ENCODE data around the gene DACH1. TPM values are rescaled to one million over a fixed set of nuclear protein-coding genes. Genes with fewer than 3 reads are reported as not detected.

DACH1 gene
- total RNA-seq, 4 donors from 2014 or later = 2.2 to 5.9 (median 2.8) TPM

GRCh38 chr13:71754407-71754974, 112.5 kb downstream of the DACH1 start:
- no peak overlapping the region for H3K27ac ChIP-seq
- H3K4me1 ChIP-seq = peaks cover 0 to 25% (median 2%) of the 10 kb centered on the region in 4 donors
- H3K36me3 ChIP-seq = no peaks in the 10 kb centered on the region
- H3K4me3 ChIP-seq = no peak overlapping the region
- H3K9me3 ChIP-seq = no peaks in the 10 kb centered on the region
- TF ChIP-seq POLR2A (IDR thresholded peaks at IDR 0.05) (no peak), EP300 (IDR thresholded peaks at IDR 0.05) (peak in 1 of 2 donors; percentile 53), CTCF (IDR thresholded peaks at IDR 0.05) (peak in 1 of 5 experiments; percentile 6)
- WGBS, 2 donors = 71 to 73% methylated on average over 7 of the region's 7 CpGs
- no peaks in the 10 kb centered on the region for H3K27me3 ChIP-seq
- DNase-seq (ENCODE audit: low spot score in 2 of 2) = peak in 1 of 2 donors; percentile 38

- H3K36me3 ChIP-seq = no peaks in the 10 kb centered on the region
- H3K4me3 ChIP-seq = no peak overlapping the region
- H3K9me3 ChIP-seq = no peaks in the 10 kb centered on the region
- H3K27me3 ChIP-seq = no peaks in the 10 kb centered on the region
- TF ChIP-seq EP300 (IDR thresholded peaks at IDR 0.05) = no peak
- no peak for TF ChIP-seq POLR2A (IDR thresholded peaks at IDR 0.05)
- no peak for TF ChIP-seq CTCF (IDR thresholded peaks at IDR 0.05)
- peaks cover 0 to 15% (median 0%) of the 10 kb centered on the region in 4 donors for H3K4me1 ChIP-seq
- 86 to 91% methylated on average over 4 of the region's 4 CpGs for WGBS, 2 donors
- DNase-seq (ENCODE audit: low spot score in 2 of 2) = no peak
- H3K27ac ChIP-seq = no peak overlapping the region
Measured at GRCh38 chr13:71752775-71753513, 114.1 kb downstream of the DACH1 start.

- Histone ChIP-seq H3K36me3 (no peaks in the 10 kb centered on the region), H3K27ac (no peak overlapping the region)
- 45 to 65% methylated on average over 1 of the region's 1 CpG for WGBS, 2 donors
Measured at GRCh38 chr13:71751073-71751472, 115.9 kb downstream of the DACH1 start.

GRCh38 chr13:71730267-71730666, 136.7 kb downstream of the DACH1 start:
- Histone ChIP-seq H3K36me3 (no peaks in the 10 kb centered on the region), H3K27ac (no peak overlapping the region), H3K4me1 (no peaks in the 10 kb centered on the region), H3K4me3 (no peak overlapping the region), H3K9me3 (no peaks in the 10 kb centered on the region), H3K27me3 (no peaks in the 10 kb centered on the region)
- TF ChIP-seq POLR2A (IDR thresholded peaks at IDR 0.05) (no peak), CTCF (IDR thresholded peaks at IDR 0.05) (no peak), EP300 (IDR thresholded peaks at IDR 0.05) (no peak)
- DNase-seq (ENCODE audit: low spot score in 2 of 2) = no peak
- WGBS, 2 donors = 94 to 100% methylated on average over 1 of the region's 1 CpG

More at GRCh38 chr13:71751073-71751472, 115.9 kb downstream of the DACH1 start:
- Histone ChIP-seq H3K4me3 (no peak overlapping the region), H3K27me3 (no peaks in the 10 kb centered on the region), H3K4me1 (peaks cover 0 to 15% (median 0%) of the 10 kb centered on the region in 4 donors), H3K9me3 (no peaks in the 10 kb centered on the region)
- no peak for DNase-seq (ENCODE audit: low spot score in 2 of 2)
- no peak for TF ChIP-seq CTCF (IDR thresholded peaks at IDR 0.05)
- no peak for TF ChIP-seq EP300 (IDR thresholded peaks at IDR 0.05)
- TF ChIP-seq POLR2A (IDR thresholded peaks at IDR 0.05) = no peak

GRCh38 chr13:71729441-71729840, 137.6 kb downstream of the DACH1 start:
- DNase-seq (ENCODE audit: low spot score in 2 of 2) = no peak

More at GRCh38 chr13:71729441-71729840, 137.6 kb downstream of the DACH1 start:
- Histone ChIP-seq H3K27me3 (no peaks in the 10 kb centered on the region), H3K9me3 (no peaks in the 10 kb centered on the region), H3K4me3 (no peak overlapping the region), H3K27ac (no peak overlapping the region), H3K4me1 (no peaks in the 10 kb centered on the region), H3K36me3 (no peaks in the 10 kb centered on the region)
- 83 to 84% methylated on average over 2 of the region's 2 CpGs for WGBS, 2 donors
- no peak for TF ChIP-seq EP300 (IDR thresholded peaks at IDR 0.05)
- no peak for TF ChIP-seq POLR2A (IDR thresholded peaks at IDR 0.05)
- no peak for TF ChIP-seq CTCF (IDR thresholded peaks at IDR 0.05)

All from tibial nerve (tissue), 4 donors.